Activated T-cell treated with anti-CD3 and anti-CD28 coated beads for 1 hour (primary cell): ENCODE results near the gene TMEM163.

Experiments used
- DNase-seq: peaks from one replicate; pipeline ENCODE4 v3.0.0-alpha.2; 2020; ENCODE audit warnings: low read depth

TMEM163 gene

GRCh38 chr2:134692499-134692898 lies 26.3 kb downstream of the TMEM163 start:
- no peak for DNase-seq

- no peak for DNase-seq
Measured at GRCh38 chr2:134690629-134691215, 28.1 kb downstream of the TMEM163 start.

- no peak for DNase-seq
Measured at GRCh38 chr2:134689315-134689714, 29.5 kb downstream of the TMEM163 start.

GRCh38 chr2:134685967-134686366 lies 32.8 kb downstream of the TMEM163 start:
- no peak for DNase-seq

GRCh38 chr2:134683561-134684112 lies 35.2 kb downstream of the TMEM163 start:
- DNase-seq, result no peak

GRCh38 chr2:134682726-134683125 lies 36.1 kb downstream of the TMEM163 start:
- DNase-seq, result no peak

GRCh38 chr2:134681201-134681600 lies 37.6 kb downstream of the TMEM163 start:
- no peak for DNase-seq

- DNase-seq, result no peak
Measured at GRCh38 chr2:134679745-134680144, 39.1 kb downstream of the TMEM163 start.

GRCh38 chr2:134679294-134679693 lies 39.5 kb downstream of the TMEM163 start:
- DNase-seq, result no peak

- no peak for DNase-seq
Measured at GRCh38 chr2:134677856-134678756, 40.7 kb downstream of the TMEM163 start.

GRCh38 chr2:134676960-134677359 lies 41.8 kb downstream of the TMEM163 start:
- no peak for DNase-seq

- no peak for DNase-seq
Measured at GRCh38 chr2:134675314-134675713, 43.5 kb downstream of the TMEM163 start.

GRCh38 chr2:134674687-134675086 lies 44.1 kb downstream of the TMEM163 start:
- DNase-seq, result no peak

GRCh38 chr2:134671513-134671912 lies 47.3 kb downstream of the TMEM163 start:
- no peak for DNase-seq

GRCh38 chr2:134670955-134671354 lies 47.8 kb downstream of the TMEM163 start:
- DNase-seq, result no peak

GRCh38 chr2:134669731-134670669 lies 48.8 kb downstream of the TMEM163 start:
- DNase-seq, result no peak

GRCh38 chr2:134668821-134669220 lies 50.0 kb downstream of the TMEM163 start:
- DNase-seq, result peak; percentile 54

- no peak for DNase-seq
Measured at GRCh38 chr2:134667541-134667940, 51.3 kb downstream of the TMEM163 start.

- DNase-seq, result no peak
Measured at GRCh38 chr2:134667081-134667480, 51.7 kb downstream of the TMEM163 start.

GRCh38 chr2:134665727-134666506 lies 52.9 kb downstream of the TMEM163 start:
- no peak for DNase-seq
